ENCODE data around the gene SP9. TPM values are rescaled to one million over a fixed set of nuclear protein-coding genes. Genes with fewer than 3 reads are reported as not detected.
A peak's percentile ranks its signal among the peaks of the same experiment; 100 is the strongest.

Gene SP9
- total and polyA plus RNA-seq, 11 donors: 0.08 TPM; not detected in 10

DNA sequence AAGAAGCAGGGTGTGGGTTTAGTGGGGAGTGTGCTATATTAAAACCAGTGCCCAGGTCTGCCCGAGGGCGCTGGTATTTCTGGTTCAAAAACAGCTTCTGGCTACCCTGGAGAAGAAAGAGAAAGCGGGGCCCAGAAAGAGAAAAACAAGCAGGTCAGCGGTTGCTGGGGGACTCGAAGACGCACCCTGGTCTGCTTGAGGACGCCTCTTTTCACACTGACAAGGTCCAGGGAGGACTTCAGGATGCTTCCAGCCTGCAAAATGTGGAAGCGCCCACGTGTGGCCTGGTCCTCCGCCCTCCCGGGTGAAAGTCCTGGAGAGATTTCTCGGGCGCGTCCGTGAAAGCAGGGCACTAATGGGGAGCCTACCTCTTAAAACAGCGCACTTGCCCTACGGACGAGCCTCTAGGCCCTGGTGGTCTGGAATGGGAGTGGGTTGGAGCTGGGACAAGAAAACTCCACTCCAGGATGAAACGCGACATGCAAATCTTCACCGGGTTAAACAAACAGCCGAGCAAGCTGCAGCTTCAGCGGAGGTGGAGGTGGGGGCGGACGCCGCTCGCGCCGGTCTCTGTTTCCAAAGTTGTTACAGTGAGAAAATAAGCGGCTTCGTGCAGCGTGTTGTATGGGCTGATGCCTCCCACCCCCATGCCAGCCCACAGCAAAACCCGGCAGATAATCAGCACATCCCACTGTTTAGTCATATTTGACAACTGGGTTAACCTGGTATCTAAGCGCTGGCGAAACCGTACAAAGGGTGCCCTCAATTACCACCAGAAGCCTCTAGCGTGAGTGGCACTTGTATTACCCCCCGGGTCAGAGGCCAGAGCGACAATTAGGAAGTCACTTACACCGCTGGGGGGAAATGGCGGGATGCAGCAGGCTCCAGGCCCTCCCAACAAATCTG, 1.1 kb upstream of the SP9 start:
- H3K27me3 ChIP-seq: peaks cover 87 to 100% (median 98%) of the 10 kb centered on the region in 9 donors
- peak overlapping the region in 1 of 12 donors; percentile 27 for H3K4me3 ChIP-seq
- 7 to 16% (median 14%) methylated on average over 39 to 41 of the region's 41 CpGs for WGBS, 4 donors
- no peaks in the 10 kb centered on the region for H3K36me3 ChIP-seq
- TF ChIP-seq CTCF (IDR thresholded peaks at IDR 0.05) (no peak), POLR2A (IDR thresholded peaks at IDR 0.05) (no peak)
- intact Hi-C loops (cut with DNase I): loop anchor here in 4 of 10 donors (5.0 to 10.0 kb wide), 5 partner anchors 169 to 759 kb away; partner anchors contain the start of gene SP3 (in 1 of the 4)
- ATAC-seq: no peak
- DNase-seq: no peak
- H3K9me3 ChIP-seq: no peaks in the 10 kb centered on the region
- no peak overlapping the region for H3K27ac ChIP-seq
- H3K4me1 ChIP-seq: peaks cover 9 to 64% (median 27%) of the 10 kb centered on the region in 12 donors

DNA sequence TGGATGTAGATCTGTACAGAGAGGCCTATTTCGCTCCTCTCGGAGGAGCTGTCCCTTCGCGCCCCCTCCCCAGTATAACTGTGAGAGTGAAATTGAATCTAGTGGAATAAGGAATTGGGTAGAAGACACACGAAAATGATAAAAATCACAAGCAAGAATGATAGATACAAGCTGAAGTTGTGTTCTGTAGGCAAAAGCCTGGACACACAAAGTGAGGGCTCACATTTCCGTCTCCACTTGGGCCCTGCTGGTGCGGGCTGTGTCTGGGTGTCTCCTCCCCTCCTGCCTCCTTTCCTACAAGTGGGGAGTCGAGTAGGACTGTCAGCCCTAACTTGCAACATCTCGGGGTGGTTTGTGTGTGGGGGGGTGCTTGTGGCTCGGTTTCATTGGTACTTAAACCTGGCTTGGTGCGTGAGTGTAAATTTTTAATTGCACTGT, 457 bp upstream of the SP9 start:
- no peak for TF ChIP-seq POLR2A (IDR thresholded peaks at IDR 0.05)
- intact Hi-C loops (cut with DNase I): loop anchor here in 4 of 10 donors (5.0 to 10.0 kb wide), 5 partner anchors 169 to 759 kb away; partner anchors contain the start of gene SP3 (in 1 of the 4)
- 11 to 27% (median 18%) methylated on average over 11 of the region's 11 CpGs for WGBS, 4 donors
- DNase-seq (no peak), ATAC-seq (no peak)
- H3K4me1 ChIP-seq: peaks cover 7 to 61% (median 26%) of the 10 kb centered on the region in 12 donors
- no peak overlapping the region for H3K27ac ChIP-seq
- H3K4me3 ChIP-seq: no peak overlapping the region
- H3K27me3 ChIP-seq: peaks cover 87 to 100% (median 98%) of the 10 kb centered on the region in 9 donors
- no peaks in the 10 kb centered on the region for H3K9me3 ChIP-seq
- H3K36me3 ChIP-seq: no peaks in the 10 kb centered on the region

GRCh38 chr2:174335254-174335987, 667 bp downstream of the SP9 start:
- no peak for TF ChIP-seq CTCF (IDR thresholded peaks at IDR 0.05)
- no peak for TF ChIP-seq POLR2A (IDR thresholded peaks at IDR 0.05)
- intact Hi-C loops (cut with DNase I): loop anchor here in 3 of 10 donors (10.0 kb wide), 4 partner anchors 171 to 761 kb away; partner anchors contain the start of gene SP3 (in 1 of the 3)
- no peaks in the 10 kb centered on the region for H3K9me3 ChIP-seq
- H3K36me3 ChIP-seq: no peaks in the 10 kb centered on the region
- DNase-seq (peak in 1 of 5 donors; percentile 47), ATAC-seq (no peak)
- H3K4me1 ChIP-seq: peaks cover 9 to 70% (median 30%) of the 10 kb centered on the region in 12 donors
- H3K27me3 ChIP-seq: peaks cover 87 to 100% (median 98%) of the 10 kb centered on the region in 9 donors
- WGBS, 4 donors: 3 to 7% (median 5%) methylated on average over 30 to 47 of the region's 47 CpGs
- no peak overlapping the region for H3K27ac ChIP-seq
- peak overlapping the region in 9 of 12 donors; percentile 13 to 53 (median 27) for H3K4me3 ChIP-seq

GRCh38 chr2:174335988-174336500, 1.3 kb downstream of the SP9 start:
- H3K27ac ChIP-seq: no peak overlapping the region
- H3K36me3 ChIP-seq: no peaks in the 10 kb centered on the region
- H3K27me3 ChIP-seq: peaks cover 88 to 100% (median 98%) of the 10 kb centered on the region in 9 donors
- DNase-seq (peak in 1 of 5 donors; percentile 61), ATAC-seq (peak in 1 of 4 donors; percentile 23)
- WGBS, 4 donors: 1 to 4% (median 2%) methylated on average over 37 to 54 of the region's 54 CpGs
- TF ChIP-seq POLR2A (IDR thresholded peaks at IDR 0.05) (no peak), CTCF (IDR thresholded peaks at IDR 0.05) (no peak)
- H3K9me3 ChIP-seq: no peaks in the 10 kb centered on the region
- H3K4me3 ChIP-seq: peak overlapping the region in 9 of 12 donors; percentile 13 to 53 (median 27)
- H3K4me1 ChIP-seq: peaks cover 9 to 76% (median 37%) of the 10 kb centered on the region in 12 donors
- intact Hi-C loops (cut with DNase I): loop anchor here in 3 of 10 donors (10.0 kb wide), 4 partner anchors 171 to 761 kb away; partner anchors contain the start of gene SP3 (in 1 of the 3)

Measured in heart left ventricle (tissue), 16 donors.